Measurements from ENCODE around the gene HYOU1. TPM values are rescaled to one million over a fixed set of nuclear protein-coding genes. Genes with fewer than 3 reads are reported as not detected.
"Not testable (repeated sequence)": the region's sequence is repeated elsewhere in the genome, so short reads cannot be mapped to it uniquely, and the experiment has no call there.

Gene HYOU1
- total and polyA plus RNA-seq, 7 donors: 6.0 to 106 (median 26.8) TPM

DNA sequence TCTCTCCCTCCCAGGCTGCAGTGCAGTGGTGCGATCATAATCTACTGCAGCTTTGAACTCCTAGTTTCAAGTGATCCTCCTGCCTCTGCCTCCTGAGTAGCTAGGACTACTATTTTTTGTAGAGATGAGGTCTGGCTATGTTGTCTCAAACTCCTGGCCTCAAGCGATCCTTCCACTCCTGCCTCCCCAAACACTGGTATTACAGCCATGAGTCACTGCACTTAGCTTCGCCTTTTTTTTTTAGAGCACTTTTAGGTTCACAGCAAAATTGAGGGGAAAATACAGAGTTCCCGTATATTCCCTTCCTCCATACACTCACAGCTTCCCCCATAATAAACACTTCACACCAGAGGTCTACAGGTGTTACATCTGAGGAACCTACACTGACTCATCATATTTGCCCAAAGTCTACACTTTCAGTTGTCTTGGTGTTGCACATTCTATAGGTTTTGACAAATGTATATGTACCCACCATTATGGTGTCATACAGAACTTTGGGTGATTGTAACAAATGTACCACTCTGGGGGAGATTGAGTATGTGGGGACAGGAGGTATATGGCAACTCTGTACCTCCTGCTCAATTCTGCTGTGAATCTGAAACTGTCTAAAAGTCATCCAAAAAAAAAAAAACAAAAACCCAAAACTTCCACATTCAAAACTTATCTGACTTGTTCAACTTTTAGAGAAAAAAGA lies 15.0 kb downstream of the HYOU1 start:
- Histone ChIP-seq H3K4me3 (no peak overlapping the region), H3K27ac (no peak overlapping the region), H3K36me3 (peaks cover 0 to 24% (median 8%) of the 10 kb centered on the region in 4 donors), H3K27me3 (no peaks in the 10 kb centered on the region), H3K4me1 (no peaks in the 10 kb centered on the region), H3K9me3 (no peaks in the 10 kb centered on the region)
- 90 to 94% methylated on average over 4 of the region's 4 CpGs for WGBS, 2 donors
- TF ChIP-seq POLR2AphosphoS5 (IDR thresholded peaks at IDR 0.05): no peak
- TF ChIP-seq POLR2A (IDR thresholded peaks at IDR 0.05): no peak
- TF ChIP-seq, protein P1, sequence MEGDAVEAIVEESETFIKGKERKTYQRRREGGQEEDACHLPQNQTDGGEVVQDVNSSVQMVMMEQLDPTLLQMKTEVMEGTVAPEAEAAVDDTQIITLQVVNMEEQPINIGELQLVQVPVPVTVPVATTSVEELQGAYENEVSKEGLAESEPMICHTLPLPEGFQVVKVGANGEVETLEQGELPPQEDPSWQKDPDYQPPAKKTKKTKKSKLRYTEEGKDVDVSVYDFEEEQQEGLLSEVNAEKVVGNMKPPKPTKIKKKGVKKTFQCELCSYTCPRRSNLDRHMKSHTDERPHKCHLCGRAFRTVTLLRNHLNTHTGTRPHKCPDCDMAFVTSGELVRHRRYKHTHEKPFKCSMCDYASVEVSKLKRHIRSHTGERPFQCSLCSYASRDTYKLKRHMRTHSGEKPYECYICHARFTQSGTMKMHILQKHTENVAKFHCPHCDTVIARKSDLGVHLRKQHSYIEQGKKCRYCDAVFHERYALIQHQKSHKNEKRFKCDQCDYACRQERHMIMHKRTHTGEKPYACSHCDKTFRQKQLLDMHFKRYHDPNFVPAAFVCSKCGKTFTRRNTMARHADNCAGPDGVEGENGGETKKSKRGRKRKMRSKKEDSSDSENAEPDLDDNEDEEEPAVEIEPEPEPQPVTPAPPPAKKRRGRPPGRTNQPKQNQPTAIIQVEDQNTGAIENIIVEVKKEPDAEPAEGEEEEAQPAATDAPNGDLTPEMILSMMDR (IDR thresholded peaks at IDR 0.05): no peak
- no peak for TF ChIP-seq EP300 (IDR thresholded peaks at IDR 0.05)
- DNase-seq: no peak
- intact Hi-C loops (cut with DNase I): no loop called here

DNA sequence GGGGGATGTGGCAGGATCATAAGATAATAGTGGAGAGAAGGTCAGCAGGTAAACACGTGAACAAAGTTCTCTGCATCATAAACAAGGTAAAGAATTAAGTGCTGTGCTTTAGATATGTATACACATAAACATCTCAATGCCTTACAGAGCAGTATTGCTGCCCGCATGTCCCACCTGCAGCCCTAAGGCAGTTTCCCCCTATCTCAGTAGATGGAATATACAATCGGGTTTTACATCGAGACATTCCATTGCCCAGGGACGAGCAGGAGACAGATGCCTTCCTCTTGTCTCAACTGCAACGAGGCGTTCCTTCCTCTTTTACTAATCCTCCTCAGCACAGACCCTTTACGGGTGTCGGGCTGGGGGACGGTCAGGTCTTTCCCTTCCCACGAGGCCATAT lies 17.5 kb downstream of the HYOU1 start:
- H3K27ac ChIP-seq; H3K4me1 ChIP-seq; intact Hi-C loops (cut with DNase I); DNase-seq; H3K27me3 ChIP-seq; H3K9me3 ChIP-seq; H3K36me3 ChIP-seq; H3K4me3 ChIP-seq: not testable (repeated sequence)
- 46 to 66% methylated on average over 11 of the region's 11 CpGs for WGBS, 2 donors

DNA sequence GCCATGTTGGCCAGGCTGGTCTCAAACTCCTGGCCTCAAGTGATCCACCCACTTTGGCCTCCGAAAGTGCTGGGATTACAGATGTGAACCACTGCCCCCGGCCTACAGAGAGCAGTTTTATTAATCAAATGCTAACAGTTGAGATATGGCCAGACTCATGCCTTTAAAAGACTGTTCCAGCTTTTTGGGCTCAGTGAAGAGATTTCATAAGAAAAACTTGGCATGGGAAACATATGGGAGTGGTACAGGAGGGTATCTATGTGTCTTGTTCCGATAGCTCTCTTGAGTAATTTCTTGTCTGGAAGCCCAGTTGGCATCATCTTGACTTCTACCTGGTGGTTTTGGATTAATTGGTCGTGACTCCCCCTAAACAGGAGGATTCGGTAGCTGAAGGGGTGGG lies 18.1 kb downstream of the HYOU1 start:
- Histone ChIP-seq H3K4me3 (no peak overlapping the region), H3K27me3 (no peaks in the 10 kb centered on the region), H3K36me3 (no peaks in the 10 kb centered on the region), H3K27ac (no peak overlapping the region), H3K9me3 (no peaks in the 10 kb centered on the region), H3K4me1 (no peaks in the 10 kb centered on the region)
- TF ChIP-seq POLR2A (IDR thresholded peaks at IDR 0.05): no peak
- no peak for TF ChIP-seq EP300 (IDR thresholded peaks at IDR 0.05)
- TF ChIP-seq, protein P1 (IDR thresholded peaks at IDR 0.05): no peak
- TF ChIP-seq POLR2AphosphoS5 (IDR thresholded peaks at IDR 0.05): no peak
- no peak for DNase-seq
- intact Hi-C loops (cut with DNase I): no loop called here
- 89% methylated on average over 5 of the region's 5 CpGs for WGBS, 2 donors

DNA sequence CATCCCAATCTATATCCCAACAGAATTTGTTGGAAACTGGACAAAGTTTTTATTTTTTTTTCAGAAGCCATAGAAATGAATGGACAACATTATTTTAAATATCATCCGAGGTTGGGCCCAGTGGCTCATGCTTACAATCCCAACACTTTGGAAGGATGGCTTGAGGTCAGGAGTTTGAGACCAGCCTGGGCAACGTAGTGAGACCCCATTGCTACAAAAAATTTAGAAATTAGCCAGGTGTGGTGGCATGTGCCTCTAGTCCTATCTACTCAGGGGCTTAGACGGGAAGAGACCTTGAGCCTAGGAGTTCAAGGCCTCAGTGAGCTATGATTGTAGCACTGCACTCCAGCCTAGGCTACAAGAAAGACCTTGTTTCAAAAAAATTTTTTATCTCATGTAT lies 22.2 kb downstream of the HYOU1 start:
- TF ChIP-seq, protein P1 (IDR thresholded peaks at IDR 0.05): no peak
- TF ChIP-seq EP300 (IDR thresholded peaks at IDR 0.05) (no peak), POLR2A (IDR thresholded peaks at IDR 0.05) (no peak), POLR2AphosphoS5 (IDR thresholded peaks at IDR 0.05) (no peak)
- Histone ChIP-seq H3K36me3 (no peaks in the 10 kb centered on the region), H3K27ac (no peak overlapping the region), H3K27me3 (no peaks in the 10 kb centered on the region), H3K9me3 (no peaks in the 10 kb centered on the region), H3K4me3 (no peak overlapping the region), H3K4me1 (peaks cover 0 to 9% (median 8%) of the 10 kb centered on the region in 4 donors)
- DNase-seq: no peak
- 88 to 90% methylated on average over 3 of the region's 3 CpGs for WGBS, 2 donors
- intact Hi-C loops (cut with DNase I): no loop called here

DNA sequence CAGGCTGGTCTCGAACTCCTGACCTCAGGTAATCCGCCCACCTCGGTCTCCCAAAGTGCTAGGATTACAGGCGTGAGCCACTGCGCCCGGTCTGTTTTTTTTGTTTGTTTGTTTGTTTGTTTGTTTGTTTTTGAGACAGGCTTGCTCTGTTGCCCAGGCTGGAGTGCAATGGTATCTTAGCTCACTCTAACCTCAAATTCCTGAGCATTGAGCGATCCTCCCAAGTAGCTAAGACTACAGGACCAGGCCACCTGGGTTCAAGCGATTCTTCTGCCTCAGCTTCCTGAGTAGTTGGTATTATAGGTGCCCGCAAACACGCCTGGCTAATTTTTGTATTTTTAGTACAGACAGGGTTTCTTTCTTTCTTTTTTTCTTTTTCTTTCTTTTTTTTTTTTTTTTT lies 23.6 kb downstream of the HYOU1 start:
- H3K27ac ChIP-seq; DNase-seq; H3K4me3 ChIP-seq; intact Hi-C loops (cut with DNase I); H3K9me3 ChIP-seq; H3K27me3 ChIP-seq; H3K36me3 ChIP-seq: not testable (repeated sequence)
- H3K4me1 ChIP-seq: peaks cover 0 to 17% (median 16%) of the 10 kb centered on the region in 4 donors
- 81 to 86% methylated on average over 10 of the region's 10 CpGs for WGBS, 2 donors

DNA sequence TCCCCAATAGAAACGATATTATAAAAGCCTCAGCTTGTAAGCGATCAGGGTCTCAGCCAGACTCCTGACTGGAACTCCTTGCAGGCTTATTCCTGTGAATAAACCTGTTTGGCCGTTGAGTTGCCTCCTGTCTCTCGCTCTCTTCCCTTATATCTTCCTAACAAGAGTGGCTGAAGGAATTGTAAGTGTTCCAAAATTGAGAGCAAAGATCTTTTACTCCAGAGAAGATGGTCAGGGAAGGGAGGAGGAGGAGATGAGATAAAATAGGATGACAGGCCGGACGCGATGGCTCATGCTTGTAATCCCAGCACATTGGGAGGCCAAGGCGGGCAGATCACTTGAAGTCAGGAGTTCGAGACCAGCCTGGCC lies 25.1 kb downstream of the HYOU1 start:
- WGBS, 2 donors: 83 to 88% methylated on average over 9 of the region's 9 CpGs
- peaks cover 0 to 17% (median 16%) of the 10 kb centered on the region in 4 donors for H3K4me1 ChIP-seq
- H3K36me3 ChIP-seq: peaks cover 0 to 1% (median 0%) of the 10 kb centered on the region in 4 donors
- H3K9me3 ChIP-seq: no peaks in the 10 kb centered on the region
- no peaks in the 10 kb centered on the region for H3K27me3 ChIP-seq
- no peak for DNase-seq
- H3K27ac ChIP-seq: no peak overlapping the region
- no peak for TF ChIP-seq EP300 (IDR thresholded peaks at IDR 0.05)
- TF ChIP-seq, protein P1 (IDR thresholded peaks at IDR 0.05): no peak
- TF ChIP-seq POLR2AphosphoS5 (IDR thresholded peaks at IDR 0.05): no peak
- TF ChIP-seq POLR2A (IDR thresholded peaks at IDR 0.05): no peak
- no peak overlapping the region for H3K4me3 ChIP-seq
- intact Hi-C loops (cut with DNase I): no loop called here

All from sigmoid colon (tissue), 7 donors.